Mesendoderm (in vitro differentiated cells): ENCODE measurements around the gene MIS12.

Experiments used
- DNase-seq: peaks from one replicate; pipeline ENCODE4 v3.0.0; 2013
- H2AK5ac ChIP-seq: 2 replicates; pipeline ENCODE4 v1.6.1; 2013; ENCODE audit warnings: low read length, inconsistent platforms
- H2BK120ac ChIP-seq: 2 replicates; pipeline ENCODE4 v1.6.1; 2013; ENCODE audit warnings: low read depth, mild to moderate bottlenecking, low read length, moderate library complexity, mixed read lengths
- H2BK15ac ChIP-seq: replicated peaks from 2 replicates; pipeline ENCODE4 v1.6.1; 2013; ENCODE audit warnings: low read depth, mild to moderate bottlenecking, moderate library complexity
- H2BK5ac ChIP-seq: 2 replicates; pipeline ENCODE4 v1.6.1; 2013; ENCODE audit warnings: low read length, inconsistent platforms
- H3K18ac ChIP-seq: 2 replicates; pipeline ENCODE4 v1.6.1; 2013; ENCODE audit warnings: mild to moderate bottlenecking, low read length, mixed read lengths
- H3K23ac ChIP-seq: one replicate; pipeline ENCODE4 v1.6.1; 2013; ENCODE audit warnings: low read length
- H3K27ac ChIP-seq: 2 replicates; pipeline ENCODE4 v1.5.1; 2013; ENCODE audit warnings: low read depth, mild to moderate bottlenecking, inconsistent platforms, low read length, moderate library complexity
- H3K27me3 ChIP-seq: 2 replicates; pipeline ENCODE4 v1.6.1; 2013; ENCODE audit warnings: low read length, control low read depth, mild to moderate bottlenecking, inconsistent platforms; ENCODE audit not compliant: insufficient read depth, poor library complexity
- H3K36me3 ChIP-seq: 2 replicates; pipeline ENCODE4 v1.6.1; 2013; ENCODE audit warnings: low read length, inconsistent platforms; ENCODE audit not compliant: control insufficient read depth, insufficient read depth
- H3K4ac ChIP-seq: one replicate; pipeline ENCODE4 v1.6.1; 2013; ENCODE audit warnings: low read depth, mild to moderate bottlenecking, low read length, moderate library complexity
- H3K4me1 ChIP-seq: 2 replicates; pipeline ENCODE4 v1.6.1; 2013; ENCODE audit warnings: low read depth, low read length, inconsistent platforms; ENCODE audit not compliant: control insufficient read depth
- H3K4me2 ChIP-seq: 2 replicates; pipeline ENCODE4 v1.6.1; 2013; ENCODE audit warnings: low read length
- H3K4me3 ChIP-seq: 2 replicates; pipeline ENCODE4 v1.5.1; 2013; ENCODE audit warnings: mild to moderate bottlenecking, low read length
- H3K56ac ChIP-seq: one replicate; pipeline ENCODE4 v1.6.1; 2013; ENCODE audit warnings: low read length
- H3K79me1 ChIP-seq: 2 replicates; pipeline ENCODE4 v1.6.1; 2013; ENCODE audit warnings: low read length, inconsistent platforms
- H3K79me2 ChIP-seq: 2 replicates; pipeline ENCODE4 v1.6.1; 2013; ENCODE audit warnings: mild to moderate bottlenecking, low read length; ENCODE audit not compliant: control insufficient read depth, insufficient read depth
- H3K9ac ChIP-seq: 2 replicates; pipeline ENCODE4 v1.6.1; 2013; ENCODE audit warnings: low read length, inconsistent platforms
- H4K5ac ChIP-seq: one replicate; pipeline ENCODE4 v1.6.1; 2013; ENCODE audit warnings: low read length
- H4K8ac ChIP-seq: one replicate; pipeline ENCODE4 v1.6.1; 2013; ENCODE audit warnings: low read depth, mild to moderate bottlenecking, control low read depth, low read length, moderate library complexity
- WGBS: extraction: QIAGEN DNeasy Blood & Tissue Kit; methylation state at CpG from one replicate; pipeline ENCODE4 v1.1.7; 2013; ENCODE audit warnings: low lambda C conversion rate, missing lambda C conversion rate; ENCODE audit not compliant: insufficient coverage; ENCODE audit errors: extremely low coverage; 5-methylcytosine and 5-hydroxymethylcytosine counted together

The MIS12 gene

DNA sequence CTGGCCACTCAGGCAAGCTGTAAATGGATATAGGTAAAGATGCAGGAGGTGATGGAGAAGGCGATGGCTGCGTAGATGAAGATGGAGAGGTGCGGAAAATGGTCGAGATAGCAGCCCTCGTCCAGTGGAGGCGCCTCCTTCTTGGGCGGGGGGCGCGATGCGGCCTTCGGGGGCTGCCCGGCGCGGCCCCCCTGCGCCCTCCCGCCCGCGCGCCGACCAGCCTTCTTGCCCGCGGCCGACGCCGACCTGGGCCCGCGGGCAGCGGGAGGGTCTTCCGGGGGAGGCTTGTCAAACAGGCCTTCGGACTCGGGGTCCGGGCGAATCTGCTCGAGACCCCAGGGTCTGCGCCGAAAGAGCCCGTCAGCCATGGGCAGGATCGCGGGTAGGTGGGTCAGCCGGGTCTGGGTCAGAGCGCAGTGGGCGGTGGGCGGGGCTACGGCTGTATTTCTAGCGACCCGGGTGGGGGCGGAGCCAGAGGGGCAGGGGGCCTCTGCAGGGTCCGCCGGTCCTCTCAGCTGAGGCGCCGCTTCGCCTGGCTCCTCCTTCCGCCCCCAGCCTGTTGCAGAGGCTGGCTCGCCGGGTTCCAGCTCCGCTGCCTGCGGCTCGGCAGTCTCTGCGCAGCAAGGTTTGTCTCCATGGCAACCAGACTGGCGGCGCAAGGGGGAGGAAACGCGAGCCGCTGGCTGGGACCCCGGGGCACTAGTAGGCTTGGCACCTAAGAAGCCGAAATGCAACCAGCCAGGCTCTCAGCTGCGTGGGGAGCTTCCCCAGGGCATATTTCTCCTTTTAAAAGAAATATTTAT lies 14.4 kb downstream of the MIS12 start:
- Histone ChIP-seq H3K27ac (no peak overlapping the region), H3K27me3 (peaks cover 10% of the 10 kb centered on the region), H4K5ac (no peak overlapping the region), H3K18ac (no peak overlapping the region), H2AK5ac (no peak overlapping the region), H3K4me3 (peak overlapping the region; percentile 22), H2BK15ac (no peak overlapping the region), H3K9ac (peak overlapping the region; percentile 48), H4K8ac (no peak overlapping the region), H3K4ac (no peak overlapping the region), H3K79me2 (no peaks in the 10 kb centered on the region), H3K56ac (peak overlapping the region; percentile 57), H2BK5ac (no peak overlapping the region), H3K4me1 (no peaks in the 10 kb centered on the region), H3K23ac (no peak overlapping the region), H2BK120ac (no peak overlapping the region), H3K4me2 (peak overlapping the region; percentile 66), H3K79me1 (no peaks in the 10 kb centered on the region), H3K36me3 (no peaks in the 10 kb centered on the region)
- DNase-seq = peak; percentile 98
- WGBS = no CpG with 5 or more reads among the region's 67 CpGs

DNA sequence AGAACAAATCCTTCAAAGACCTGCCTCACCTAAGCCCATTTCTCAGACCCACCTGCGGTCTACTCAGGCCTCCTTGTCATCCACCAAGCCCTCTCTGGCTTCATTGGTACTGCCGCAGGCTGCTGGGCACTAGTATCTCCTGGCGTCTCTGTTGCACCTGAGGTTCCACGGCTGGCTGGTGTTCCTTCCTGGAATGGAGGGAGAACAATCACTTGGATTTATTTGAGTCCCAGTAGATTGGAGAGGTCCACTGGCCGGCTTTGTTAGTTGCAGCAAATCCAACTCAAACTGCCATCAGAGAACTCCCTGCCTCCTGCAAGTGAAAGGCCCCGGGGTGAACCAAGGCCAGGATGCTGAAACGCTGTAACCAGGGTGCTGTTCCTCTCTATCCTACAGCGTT lies 15.3 kb downstream of the MIS12 start:
- Histone ChIP-seq H2AK5ac (no peak overlapping the region), H3K4me1 (no peaks in the 10 kb centered on the region), H3K56ac (no peak overlapping the region), H2BK15ac (no peak overlapping the region), H3K27me3 (peaks cover 7% of the 10 kb centered on the region), H2BK5ac (no peak overlapping the region), H3K9ac (no peak overlapping the region), H3K79me1 (no peaks in the 10 kb centered on the region), H3K36me3 (no peaks in the 10 kb centered on the region), H4K5ac (no peak overlapping the region), H2BK120ac (no peak overlapping the region), H3K27ac (no peak overlapping the region), H3K4me3 (no peak overlapping the region), H3K4ac (no peak overlapping the region), H3K18ac (no peak overlapping the region), H3K79me2 (no peaks in the 10 kb centered on the region), H3K23ac (no peak overlapping the region), H3K4me2 (no peak overlapping the region), H4K8ac (no peak overlapping the region)
- DNase-seq = no peak
- no CpG with 5 or more reads among the region's 8 CpGs for WGBS

- Histone ChIP-seq H2BK15ac (no peak overlapping the region), H2BK120ac (no peak overlapping the region), H4K8ac (no peak overlapping the region), H3K79me1 (no peaks in the 10 kb centered on the region), H2AK5ac (no peak overlapping the region), H3K4me3 (no peak overlapping the region), H3K23ac (no peak overlapping the region), H3K36me3 (no peaks in the 10 kb centered on the region), H3K4ac (no peak overlapping the region), H4K5ac (no peak overlapping the region), H3K9ac (no peak overlapping the region), H2BK5ac (no peak overlapping the region), H3K56ac (no peak overlapping the region), H3K4me2 (no peak overlapping the region), H3K18ac (no peak overlapping the region), H3K4me1 (no peaks in the 10 kb centered on the region), H3K27me3 (peaks cover 7% of the 10 kb centered on the region), H3K27ac (no peak overlapping the region), H3K79me2 (no peaks in the 10 kb centered on the region)
- no peak for DNase-seq
- 100% methylated on average over 1 of the region's 4 CpGs for WGBS
These were observed 16.2 kb downstream of the MIS12 start for GRCh38 chr17:5502552-5502951.

DNA sequence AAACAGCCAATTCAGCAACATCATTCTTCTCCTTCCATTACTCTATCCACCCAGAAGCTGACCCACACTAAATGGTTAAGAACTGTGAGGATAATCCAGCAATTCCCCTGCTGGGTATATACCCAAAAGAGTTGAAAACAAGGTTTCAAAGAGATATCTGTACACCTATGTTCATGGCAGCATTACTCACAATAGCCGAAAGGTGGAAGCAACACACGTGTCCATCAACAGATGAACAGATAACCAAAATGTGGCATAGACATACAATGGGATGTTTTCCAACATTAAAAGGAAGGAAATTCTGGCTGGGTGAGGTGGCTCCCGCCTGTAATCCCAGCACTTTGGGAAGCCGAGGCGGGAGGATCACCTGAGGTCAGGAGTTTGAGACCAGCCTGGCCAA lies 19.9 kb downstream of the MIS12 start:
- Histone ChIP-seq H4K8ac (no peak overlapping the region), H3K79me1 (no peaks in the 10 kb centered on the region), H3K56ac (no peak overlapping the region), H3K36me3 (no peaks in the 10 kb centered on the region), H3K4me2 (no peak overlapping the region), H4K5ac (no peak overlapping the region), H2BK15ac (no peak overlapping the region), H2BK120ac (no peak overlapping the region), H3K79me2 (no peaks in the 10 kb centered on the region), H3K27ac (no peak overlapping the region), H3K27me3 (no peaks in the 10 kb centered on the region), H3K4me1 (no peaks in the 10 kb centered on the region), H2BK5ac (no peak overlapping the region), H3K18ac (no peak overlapping the region), H3K4ac (no peak overlapping the region), H2AK5ac (no peak overlapping the region), H3K4me3 (no peak overlapping the region), H3K23ac (no peak overlapping the region), H3K9ac (no peak overlapping the region)
- WGBS = no CpG with 5 or more reads among the region's 5 CpGs
- no peak for DNase-seq

GRCh38 chr17:5508810-5509209 lies 22.4 kb downstream of the MIS12 start:
- Histone ChIP-seq H3K9ac (no peak overlapping the region), H2BK5ac (no peak overlapping the region), H3K27ac (no peak overlapping the region), H4K8ac (no peak overlapping the region), H3K4me1 (no peaks in the 10 kb centered on the region), H3K4me3 (no peak overlapping the region), H3K79me1 (no peaks in the 10 kb centered on the region), H2BK15ac (no peak overlapping the region), H3K79me2 (no peaks in the 10 kb centered on the region), H2BK120ac (no peak overlapping the region), H3K18ac (no peak overlapping the region), H3K23ac (no peak overlapping the region), H3K36me3 (no peaks in the 10 kb centered on the region), H3K4ac (no peak overlapping the region), H3K56ac (no peak overlapping the region), H3K27me3 (no peaks in the 10 kb centered on the region), H2AK5ac (no peak overlapping the region), H3K4me2 (no peak overlapping the region), H4K5ac (no peak overlapping the region)
- no CpG with 5 or more reads among the region's 4 CpGs for WGBS
- DNase-seq = peak; percentile 86

DNA sequence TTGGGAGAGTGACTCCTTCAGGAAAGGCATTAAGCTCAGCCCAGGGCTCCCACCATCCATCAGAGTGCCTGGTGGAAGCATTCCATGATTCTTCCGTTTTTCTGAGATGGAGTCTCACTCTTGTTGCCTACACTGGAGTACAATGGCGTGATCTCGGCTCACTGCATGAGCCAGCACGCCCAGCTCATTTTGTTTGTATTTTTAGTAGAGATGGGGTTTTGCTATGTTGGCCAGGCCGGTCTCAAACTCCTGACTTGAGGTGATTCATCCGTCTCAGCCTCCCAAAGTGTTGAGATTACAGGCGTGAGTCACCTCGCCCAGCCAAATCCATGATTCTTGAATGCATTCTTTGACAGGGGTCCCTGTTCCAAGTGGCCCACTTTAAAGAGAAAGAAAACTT lies 23.1 kb downstream of the MIS12 start:
- no CpG with 5 or more reads among the region's 8 CpGs for WGBS
- Histone ChIP-seq H3K4me1 (no peaks in the 10 kb centered on the region), H3K79me1 (no peaks in the 10 kb centered on the region), H3K18ac (no peak overlapping the region), H2BK5ac (no peak overlapping the region), H3K36me3 (no peaks in the 10 kb centered on the region), H3K56ac (no peak overlapping the region), H4K8ac (no peak overlapping the region), H3K4me2 (no peak overlapping the region), H3K4ac (no peak overlapping the region), H3K4me3 (no peak overlapping the region), H3K23ac (no peak overlapping the region), H2BK15ac (no peak overlapping the region), H3K27ac (no peak overlapping the region), H3K79me2 (no peaks in the 10 kb centered on the region), H2BK120ac (no peak overlapping the region), H2AK5ac (no peak overlapping the region), H4K5ac (no peak overlapping the region), H3K27me3 (no peaks in the 10 kb centered on the region), H3K9ac (no peak overlapping the region)
- no peak for DNase-seq
